ENCODE results near the gene ASB7.

The ASB7 gene, protein sequence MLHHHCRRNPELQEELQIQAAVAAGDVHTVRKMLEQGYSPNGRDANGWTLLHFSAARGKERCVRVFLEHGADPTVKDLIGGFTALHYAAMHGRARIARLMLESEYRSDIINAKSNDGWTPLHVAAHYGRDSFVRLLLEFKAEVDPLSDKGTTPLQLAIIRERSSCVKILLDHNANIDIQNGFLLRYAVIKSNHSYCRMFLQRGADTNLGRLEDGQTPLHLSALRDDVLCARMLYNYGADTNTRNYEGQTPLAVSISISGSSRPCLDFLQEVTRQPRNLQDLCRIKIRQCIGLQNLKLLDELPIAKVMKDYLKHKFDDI

DNA sequence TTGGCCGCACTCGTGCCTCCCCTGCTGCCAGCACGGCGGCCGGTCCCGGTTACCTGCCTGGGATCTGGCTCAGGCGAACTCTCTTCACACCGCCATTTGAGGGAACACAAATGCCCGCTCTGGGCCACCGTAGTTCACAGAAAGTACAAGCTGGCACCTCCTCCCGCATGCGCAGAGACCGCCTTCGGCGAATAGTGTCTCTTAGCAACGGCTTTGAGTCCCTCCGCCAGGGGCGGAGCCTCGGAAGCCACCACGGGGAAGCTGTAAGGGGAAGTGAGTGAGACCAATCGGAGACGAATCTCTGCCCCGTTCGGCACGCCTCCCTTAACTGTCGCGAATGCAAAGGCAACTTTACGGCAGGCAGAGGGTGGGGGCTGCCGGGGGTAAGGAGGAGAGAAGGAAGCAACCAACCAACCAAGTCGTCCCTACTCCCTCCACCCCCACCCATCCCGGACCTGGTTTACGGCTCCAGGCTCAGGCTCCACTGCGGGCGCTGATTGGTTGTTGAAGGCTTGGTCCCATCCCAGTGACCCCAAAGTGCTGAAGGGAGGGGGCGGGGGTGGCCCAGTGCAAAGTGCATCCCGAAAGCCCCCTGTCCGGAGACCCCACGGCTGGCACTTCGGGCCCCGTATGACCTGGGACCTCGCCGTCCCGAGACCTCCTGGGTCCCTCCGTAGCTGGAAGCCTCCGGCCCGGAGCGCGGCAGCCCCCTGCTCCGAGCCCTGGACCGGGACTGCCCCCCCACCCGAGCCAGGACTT lies at the start of gene ASB7, which contains the start of gene LINS1:
ASB7 (plus strand) TSS at position 526 of the 759 bp plus-strand sequence. CDS start 9,628 bp downstream, outside the sequence.
LINS1 (minus strand) TSS at position 121 of the 759 bp plus-strand sequence. CDS start 21,342 bp downstream, outside the sequence.
- DNase-seq (ENCODE audit: insufficient read length, low spot score) = peak; percentile 69
- peak; percentile 99 for FAIRE-seq
- TF ChIP-seq POLR2A (IDR thresholded peaks at IDR 0.05; ENCODE audit: low read depth, low read length) = peak; percentile 69

DNA sequence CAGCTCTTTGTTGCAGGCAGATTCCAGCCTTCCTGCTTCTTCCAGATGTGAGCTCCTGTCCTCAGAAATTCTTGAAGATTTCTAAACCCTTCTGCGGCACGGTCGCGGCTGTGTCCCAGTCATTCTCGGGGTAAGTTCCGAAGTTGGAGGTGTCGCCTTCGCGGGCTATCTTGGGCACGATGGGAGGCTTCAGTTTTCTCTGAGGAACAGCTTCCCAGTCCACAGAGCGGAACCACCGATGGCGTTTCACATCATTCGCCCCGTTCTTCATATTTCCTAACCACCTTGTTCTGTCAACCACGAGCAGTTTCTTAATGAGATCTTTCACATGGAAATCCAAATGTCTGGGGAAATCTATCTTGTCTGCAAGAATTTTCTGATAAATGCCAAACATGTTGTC lies 48.9 kb upstream of the ASB7 start:
- no peak for FAIRE-seq
- TF ChIP-seq POLR2A (IDR thresholded peaks at IDR 0.05; ENCODE audit: low read depth, low read length) = no peak
- DNase-seq (ENCODE audit: insufficient read length, low spot score) = no peak

DNA sequence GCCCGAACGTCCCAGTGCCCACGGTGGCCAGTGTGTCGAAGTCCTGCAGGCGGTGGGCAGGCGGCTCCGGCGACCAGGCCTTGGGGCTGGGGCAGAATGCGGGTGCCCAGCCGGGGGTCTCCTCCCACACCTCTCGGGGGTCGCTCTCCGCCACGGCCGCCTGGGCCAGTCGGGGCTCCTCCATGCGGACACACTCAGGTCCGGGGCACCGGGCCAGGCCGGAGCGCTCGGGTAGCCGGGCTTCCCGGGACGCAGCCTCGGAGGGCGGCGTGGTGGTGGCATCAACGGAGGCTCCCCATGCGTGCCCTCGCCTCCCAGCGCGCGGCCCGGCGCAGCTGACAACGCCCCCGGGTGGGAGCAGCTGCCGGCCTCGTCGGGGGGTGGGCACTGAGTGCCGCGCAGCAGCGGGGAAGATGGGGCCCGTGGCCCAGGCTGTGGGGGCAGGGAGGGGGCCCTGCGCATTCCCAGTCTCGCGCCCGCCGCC lies 43.6 kb upstream of the ASB7 start:
- no peak for DNase-seq (ENCODE audit: insufficient read length, low spot score)
- FAIRE-seq = no peak
- no peak for TF ChIP-seq POLR2A (IDR thresholded peaks at IDR 0.05; ENCODE audit: low read depth, low read length)

DNA sequence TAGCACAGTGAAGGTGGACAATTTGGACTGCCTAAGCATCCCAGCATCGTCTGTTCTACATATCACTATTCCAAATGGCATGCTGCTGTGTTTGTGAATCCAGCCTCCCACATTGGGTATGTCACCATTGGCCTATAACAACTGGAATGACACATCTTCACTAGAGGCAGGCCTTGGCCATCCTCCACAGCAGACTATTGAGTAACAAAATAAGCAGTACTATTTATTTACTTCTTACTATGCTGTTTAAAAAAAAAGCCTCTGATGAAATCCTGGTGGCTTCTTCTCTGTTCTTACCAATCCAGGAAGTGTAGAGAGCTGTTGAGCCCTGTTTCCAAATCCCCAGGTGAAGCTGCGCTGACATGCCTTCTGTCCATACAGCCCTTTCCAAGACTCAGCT lies 43.1 kb upstream of the ASB7 start:
- no peak for DNase-seq (ENCODE audit: insufficient read length, low spot score)
- no peak for FAIRE-seq
- no peak for TF ChIP-seq POLR2A (IDR thresholded peaks at IDR 0.05; ENCODE audit: low read depth, low read length)

DNA sequence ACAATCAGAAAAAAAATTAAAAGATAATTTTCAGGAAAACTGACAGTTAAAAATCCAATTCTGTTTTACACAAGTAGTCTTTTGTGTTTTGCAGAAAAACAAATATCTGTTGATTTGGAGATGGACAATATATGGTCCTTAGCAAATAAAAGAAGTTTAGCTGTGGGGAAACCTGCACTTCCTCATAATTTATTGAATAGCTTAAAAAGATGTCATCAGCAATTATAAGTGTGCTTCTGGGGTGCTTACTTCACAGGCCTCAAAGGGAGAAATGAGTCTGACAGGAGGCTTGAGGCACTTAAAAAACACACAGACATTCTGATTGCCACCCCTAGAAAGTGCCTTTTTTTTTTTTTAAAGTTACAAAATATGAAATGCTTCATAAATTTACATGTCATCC lies 42.1 kb upstream of the ASB7 start:
- FAIRE-seq = no peak
- DNase-seq (ENCODE audit: insufficient read length, low spot score) = no peak
- no peak for TF ChIP-seq POLR2A (IDR thresholded peaks at IDR 0.05; ENCODE audit: low read depth, low read length)

DNA sequence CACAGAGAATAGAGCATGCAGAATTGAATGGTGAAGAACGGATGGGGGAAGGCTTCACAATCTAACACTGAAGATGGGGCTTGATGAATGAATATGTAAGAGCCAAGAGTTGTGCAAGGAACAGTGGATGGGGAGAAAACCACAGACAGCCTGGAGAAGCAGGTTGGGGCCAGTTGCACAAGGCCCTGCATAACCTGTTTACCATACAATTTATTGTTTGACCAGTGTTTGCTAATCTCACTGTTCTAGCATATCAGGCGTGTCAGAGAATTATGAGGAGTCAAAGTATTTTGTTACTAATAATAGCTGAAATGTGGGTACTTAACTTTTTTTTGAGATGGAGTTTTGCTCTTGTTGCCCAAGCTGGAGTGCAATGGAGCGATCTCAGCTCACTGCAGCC lies 36.8 kb upstream of the ASB7 start:
- FAIRE-seq (no peak), DNase-seq (ENCODE audit: insufficient read length, low spot score) (no peak)
- no peak for TF ChIP-seq POLR2A (IDR thresholded peaks at IDR 0.05; ENCODE audit: low read depth, low read length)

DNA sequence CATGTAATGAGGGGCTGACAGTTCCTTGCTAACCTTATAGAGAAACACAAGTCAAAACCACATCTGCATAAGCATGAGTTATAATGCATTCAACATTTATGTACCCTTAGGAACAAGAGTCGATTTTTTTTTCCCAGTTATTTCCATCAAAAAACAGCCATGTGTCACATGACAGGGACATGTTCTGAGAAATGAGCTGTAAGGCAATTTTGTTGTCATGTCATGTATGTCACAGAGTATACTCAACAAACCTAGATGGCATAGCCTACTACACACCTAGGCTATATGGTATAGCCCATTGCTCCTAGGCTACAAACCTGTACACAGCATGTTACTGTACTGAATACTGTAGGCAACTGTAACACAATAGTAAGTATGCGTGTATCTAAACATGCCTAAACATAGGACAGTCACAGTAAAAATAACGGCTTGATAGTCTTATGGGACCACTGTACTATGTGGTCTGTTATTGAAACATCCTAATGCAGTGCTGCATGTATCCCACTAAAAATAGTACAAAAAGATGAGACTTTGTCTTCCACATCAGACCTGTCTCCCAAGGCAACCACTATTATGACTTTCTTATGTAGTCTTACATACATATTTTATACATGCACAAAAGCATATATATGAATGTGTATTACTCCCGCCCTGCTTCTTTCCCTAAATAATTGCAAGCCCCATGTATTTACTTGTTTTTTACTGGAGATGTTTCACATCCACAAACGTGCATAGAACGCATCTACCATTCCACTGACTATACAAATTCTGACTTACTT lies 35.4 kb upstream of the ASB7 start:
- FAIRE-seq (no peak), DNase-seq (ENCODE audit: insufficient read length, low spot score) (no peak)
- no peak for TF ChIP-seq POLR2A (IDR thresholded peaks at IDR 0.05; ENCODE audit: low read depth, low read length)

DNA sequence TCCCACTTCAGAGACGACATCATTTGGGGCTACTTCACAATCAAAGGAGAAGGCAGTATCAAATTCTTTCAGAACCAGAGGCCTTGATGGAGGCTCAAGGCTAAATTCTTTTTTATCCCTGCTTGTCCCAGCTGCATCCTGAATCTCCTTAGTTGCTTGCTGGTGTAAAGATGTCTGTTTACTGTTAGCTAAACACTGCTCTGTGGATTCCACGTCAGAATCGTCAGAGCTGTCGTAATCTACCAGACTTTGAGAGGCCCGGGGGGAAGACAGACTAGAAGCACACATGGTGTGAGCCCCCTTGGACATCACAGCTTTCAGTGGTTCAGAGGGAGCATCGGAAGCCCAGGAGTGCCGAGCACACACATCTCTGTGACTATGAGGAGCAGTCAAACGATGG lies 33.0 kb upstream of the ASB7 start:
- FAIRE-seq (no peak), DNase-seq (ENCODE audit: insufficient read length, low spot score) (no peak)
- no peak for TF ChIP-seq POLR2A (IDR thresholded peaks at IDR 0.05; ENCODE audit: low read depth, low read length)

DNA sequence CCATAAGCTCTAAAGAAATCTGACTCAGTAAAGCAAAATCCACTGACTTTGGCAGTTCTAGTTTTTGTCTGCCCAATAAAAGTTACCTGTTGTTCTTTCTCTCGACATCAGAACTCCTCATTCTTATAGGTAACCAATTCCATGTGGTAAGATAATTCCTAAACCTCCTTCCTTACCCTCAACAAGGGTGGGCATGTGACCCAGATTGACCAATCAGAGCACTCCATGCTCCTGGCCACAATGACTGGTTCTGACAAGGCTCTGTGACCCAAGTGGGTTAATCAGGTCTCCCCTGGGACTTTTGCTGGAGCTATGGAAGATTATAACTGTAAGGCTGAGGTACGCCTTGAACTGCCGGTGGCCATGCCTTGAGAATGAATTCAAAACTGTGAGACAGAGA lies 32.1 kb upstream of the ASB7 start:
- no peak for FAIRE-seq
- no peak for TF ChIP-seq POLR2A (IDR thresholded peaks at IDR 0.05; ENCODE audit: low read depth, low read length)
- no peak for DNase-seq (ENCODE audit: insufficient read length, low spot score)

DNA sequence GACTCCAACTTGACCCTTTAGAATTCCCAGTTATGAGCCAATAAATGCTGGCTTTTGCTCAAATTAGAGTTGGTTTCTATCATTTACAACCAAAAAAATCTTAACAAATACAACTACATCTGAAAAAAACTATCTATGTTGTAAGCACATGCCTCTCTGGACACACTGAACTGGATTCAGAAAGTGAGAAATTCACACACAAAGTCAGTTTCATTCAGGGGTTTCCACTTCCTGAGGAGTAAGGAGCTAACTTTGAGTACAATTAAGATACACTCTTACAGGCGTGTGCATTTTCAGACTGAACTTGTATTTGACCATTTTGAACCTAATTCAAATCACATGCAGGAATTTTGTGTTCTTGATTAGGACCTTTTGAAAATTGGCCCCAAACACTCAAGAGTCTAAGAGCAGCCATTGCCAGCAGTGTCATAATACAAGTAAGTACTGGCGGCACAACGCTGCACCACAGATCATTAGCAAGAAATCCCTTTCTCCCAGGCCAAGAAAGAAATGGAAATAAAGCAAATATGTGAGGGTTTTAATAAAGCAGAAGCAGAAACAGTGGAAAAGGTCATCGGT lies 31.6 kb upstream of the ASB7 start:
- DNase-seq (ENCODE audit: insufficient read length, low spot score) (no peak), FAIRE-seq (no peak)
- no peak for TF ChIP-seq POLR2A (IDR thresholded peaks at IDR 0.05; ENCODE audit: low read depth, low read length)

DNA sequence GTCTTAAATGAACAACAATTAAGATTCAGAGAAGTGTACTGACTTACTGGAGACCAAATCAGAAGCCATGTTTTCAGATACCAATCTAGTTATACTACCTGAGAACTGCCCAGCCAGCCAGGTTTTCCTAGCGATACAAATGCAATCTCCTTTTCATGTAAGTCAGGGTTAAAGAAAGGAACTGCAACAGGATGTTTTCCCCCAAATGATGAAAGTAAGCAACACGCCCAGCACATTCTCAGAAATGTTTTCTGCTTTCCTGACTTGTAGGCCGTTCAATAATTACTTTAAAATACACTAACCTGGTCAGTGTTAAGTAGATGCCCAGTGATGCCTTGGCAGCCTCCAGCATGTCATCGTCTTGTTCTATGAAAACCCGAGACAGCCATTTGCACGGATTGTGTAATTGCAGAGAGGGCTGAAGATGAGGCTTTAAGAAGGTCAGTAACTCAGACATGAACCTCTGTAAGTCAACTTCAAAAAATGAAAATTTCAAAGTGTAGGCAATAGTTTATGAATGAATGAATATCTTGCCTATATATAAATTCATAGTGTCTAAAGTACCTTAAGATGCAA lies 30.7 kb upstream of the ASB7 start:
- no peak for FAIRE-seq
- TF ChIP-seq POLR2A (IDR thresholded peaks at IDR 0.05; ENCODE audit: low read depth, low read length) = no peak

DNA sequence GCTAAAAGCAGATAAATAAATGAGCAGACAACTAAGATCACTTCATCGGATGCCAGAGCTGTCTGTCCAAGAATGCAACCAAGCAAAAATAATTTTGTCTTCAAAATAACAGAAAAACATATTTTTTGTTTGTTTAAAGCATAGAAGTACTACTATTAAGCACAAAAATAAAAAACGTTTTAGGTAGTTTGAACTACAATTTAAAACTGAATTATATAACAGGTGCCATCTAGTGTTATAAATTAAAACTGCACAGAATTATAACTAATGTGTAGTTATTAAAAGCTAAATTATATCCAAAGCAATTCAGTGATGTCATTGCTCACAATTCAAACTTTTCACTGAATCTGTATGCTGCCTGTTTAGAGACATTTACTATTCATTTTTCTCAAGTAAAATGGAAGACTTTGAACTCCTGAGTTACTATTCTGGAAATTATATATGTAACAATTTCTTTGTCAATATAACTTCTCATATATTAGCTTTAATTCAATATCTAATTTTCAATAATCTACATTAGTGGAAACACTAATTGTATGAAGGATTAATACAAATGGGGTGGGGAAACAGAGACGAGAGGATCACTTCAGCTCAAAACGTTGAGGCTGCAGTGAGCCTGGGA lies 29.9 kb upstream of the ASB7 start:
- DNase-seq (ENCODE audit: insufficient read length, low spot score) (no peak), FAIRE-seq (no peak)
- TF ChIP-seq POLR2A (IDR thresholded peaks at IDR 0.05; ENCODE audit: low read depth, low read length) = no peak

More for the DNA sequence above, 30.7 kb upstream of the ASB7 start:
- no peak for DNase-seq (ENCODE audit: insufficient read length, low spot score)

DNA sequence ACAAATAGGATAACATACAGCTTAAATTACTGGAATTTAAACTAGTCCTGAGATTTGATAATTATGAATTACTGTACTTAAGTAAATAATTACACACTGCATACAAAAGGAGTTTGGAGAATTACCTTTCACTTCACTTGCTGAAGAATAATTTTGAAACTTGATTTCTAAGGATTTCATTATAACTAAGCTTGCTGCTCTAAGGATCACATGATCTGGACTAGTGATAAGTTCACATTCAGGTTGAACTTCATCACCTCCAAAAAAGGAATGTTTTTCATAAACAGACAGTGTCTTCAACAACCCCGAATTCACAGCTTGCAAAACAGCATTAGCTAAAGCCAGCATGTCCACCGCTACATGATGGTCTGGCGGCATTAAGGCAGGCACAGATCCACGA lies 28.9 kb upstream of the ASB7 start:
- FAIRE-seq = no peak
- TF ChIP-seq POLR2A (IDR thresholded peaks at IDR 0.05; ENCODE audit: low read depth, low read length) = no peak
- no peak for DNase-seq (ENCODE audit: insufficient read length, low spot score)

Measured in H54 (cell line).